ENCODE results near the gene CACUL1. TPM values are rescaled to one million over a fixed set of nuclear protein-coding genes. Genes with fewer than 3 reads are reported as not detected.

Gene CACUL1
- total RNA-seq, 1 donor from 2014 or later: 21.4 TPM

DNA sequence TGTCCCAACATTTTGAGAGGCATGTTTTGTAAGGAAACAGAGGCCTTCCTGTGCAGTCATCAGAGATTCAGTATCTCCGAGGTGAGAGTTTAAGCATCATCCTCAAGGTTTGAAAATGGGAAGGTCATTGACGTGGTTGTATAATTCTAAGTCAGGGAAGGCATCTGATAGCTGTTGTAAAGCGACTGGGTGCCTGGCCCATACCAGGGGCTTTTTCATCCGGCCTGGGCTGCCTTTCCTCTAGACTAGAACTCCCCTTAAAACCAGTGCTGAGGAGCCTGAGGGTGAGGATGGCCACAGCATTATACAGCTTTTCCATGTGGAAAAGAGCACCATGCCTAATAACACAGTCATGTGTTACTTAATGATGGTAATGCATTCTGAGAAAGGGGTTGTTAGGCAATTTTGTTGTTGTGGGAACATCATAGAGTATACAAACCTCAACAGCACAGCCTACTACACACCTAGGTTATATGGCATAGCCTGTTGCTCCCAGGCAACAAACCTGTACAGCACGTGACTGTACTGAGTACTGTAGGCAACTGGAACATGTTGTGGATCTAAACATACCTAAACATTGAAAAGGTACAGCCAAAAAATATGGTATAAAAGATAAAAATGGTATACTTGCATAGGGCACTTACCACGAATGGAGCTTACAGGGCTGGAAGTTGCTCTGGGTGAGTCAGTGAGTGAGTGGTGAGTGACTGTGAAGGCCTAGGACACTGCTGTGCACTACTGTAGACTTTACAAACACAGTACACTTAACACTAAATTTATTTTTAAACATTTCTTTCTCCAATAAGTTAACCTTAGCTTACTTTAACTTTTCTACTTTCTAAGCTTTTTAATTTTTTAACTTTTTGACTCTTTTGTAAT, 13.5 kb upstream of the CACUL1 start:
- DNase-seq (ENCODE audit: low read depth in 2 of 2): no peak

DNA sequence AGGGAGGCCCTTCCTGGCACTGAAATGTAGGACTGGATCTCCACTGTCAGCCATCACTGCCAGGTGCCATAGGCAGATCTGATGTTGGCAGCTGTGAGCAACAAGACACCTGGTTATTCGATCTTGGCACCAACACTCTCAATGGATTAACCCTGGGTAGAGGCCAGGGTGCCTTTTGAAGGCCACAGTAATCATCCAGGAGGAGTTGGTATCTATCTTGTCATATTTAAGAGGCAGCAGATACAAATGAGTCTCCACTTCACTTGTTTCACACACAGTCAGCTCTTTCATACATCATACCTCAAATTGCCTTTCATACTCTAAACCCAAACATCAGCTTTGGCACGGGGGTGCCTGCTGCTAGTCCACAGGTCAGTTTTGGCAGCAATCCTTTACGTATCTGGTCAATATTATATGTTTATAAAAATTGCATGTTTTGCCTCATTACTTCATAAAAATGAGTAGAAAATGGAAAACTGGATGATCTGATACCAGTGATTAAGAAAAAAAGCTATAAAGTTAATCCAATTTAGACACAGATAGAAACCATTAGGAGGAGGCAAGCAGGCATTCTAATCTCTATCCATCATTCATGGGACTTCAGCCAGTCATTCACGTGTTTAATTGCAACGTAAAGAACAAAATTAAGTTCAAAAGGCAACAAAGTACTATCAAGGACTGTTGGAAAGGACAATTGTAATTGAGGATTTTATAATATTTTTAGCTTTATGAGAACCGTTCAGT, 12.7 kb upstream of the CACUL1 start:
- no peak for DNase-seq (ENCODE audit: low read depth in 2 of 2)

GRCh38 chr10:118764195-118764594, 9.4 kb upstream of the CACUL1 start:
- DNase-seq (ENCODE audit: low read depth in 2 of 2): no peak

- no peak for DNase-seq (ENCODE audit: low read depth in 2 of 2)
Observed at GRCh38 chr10:118763202-118763988, 8.6 kb upstream of the CACUL1 start.

- DNase-seq (ENCODE audit: low read depth in 2 of 2): no peak
Observed at GRCh38 chr10:118760265-118760664, 5.5 kb upstream of the CACUL1 start.

DNA sequence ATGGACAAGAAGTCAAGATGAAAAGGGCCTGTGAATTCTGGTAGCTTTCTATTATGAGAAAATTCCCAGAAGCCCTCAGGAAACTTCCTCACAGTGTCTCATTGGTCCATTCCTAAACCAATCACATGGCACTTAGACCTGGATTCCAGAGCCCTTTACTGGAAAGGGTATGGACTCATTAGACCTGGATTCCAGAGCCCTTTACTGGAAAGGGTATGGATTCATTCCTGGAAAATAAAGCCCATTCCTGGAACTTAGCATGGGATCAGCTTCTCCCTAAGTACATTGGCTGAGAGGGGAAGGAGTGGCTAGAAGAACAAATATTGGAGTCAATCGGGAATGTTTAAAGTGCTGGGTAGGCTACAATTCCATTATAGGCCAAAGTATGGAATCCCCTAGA, 3.7 kb upstream of the CACUL1 start:
- DNase-seq (ENCODE audit: low read depth in 2 of 2): no peak

DNA sequence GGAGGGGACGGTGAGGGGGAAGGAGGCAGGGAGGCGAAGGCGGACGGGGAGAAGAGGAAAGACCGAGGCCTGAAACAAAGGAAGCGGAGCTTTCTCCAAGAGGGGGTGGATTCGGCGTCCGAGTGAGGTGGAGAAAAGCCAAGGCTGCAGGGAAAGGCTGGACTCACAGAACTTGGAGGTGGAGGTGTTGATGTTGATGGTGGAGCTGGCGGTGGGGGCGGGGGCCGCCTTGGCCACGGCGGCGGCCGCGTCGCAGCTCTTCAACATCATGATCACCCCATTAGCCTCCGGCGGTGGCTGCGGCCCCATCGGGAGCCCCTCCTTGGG, 578 bp downstream of the CACUL1 start:
- no peak for DNase-seq (ENCODE audit: low read depth in 2 of 2)

- peak; percentile 28 to 38 for DNase-seq (ENCODE audit: low read depth in 2 of 2)
Observed at GRCh38 chr10:118753331-118754228, 1.2 kb downstream of the CACUL1 start.

- no peak for DNase-seq (ENCODE audit: low read depth in 2 of 2)
Observed at GRCh38 chr10:118752409-118752808, 2.4 kb downstream of the CACUL1 start.

GRCh38 chr10:118751265-118751664, 3.5 kb downstream of the CACUL1 start:
- DNase-seq (ENCODE audit: low read depth in 2 of 2): no peak

DNA sequence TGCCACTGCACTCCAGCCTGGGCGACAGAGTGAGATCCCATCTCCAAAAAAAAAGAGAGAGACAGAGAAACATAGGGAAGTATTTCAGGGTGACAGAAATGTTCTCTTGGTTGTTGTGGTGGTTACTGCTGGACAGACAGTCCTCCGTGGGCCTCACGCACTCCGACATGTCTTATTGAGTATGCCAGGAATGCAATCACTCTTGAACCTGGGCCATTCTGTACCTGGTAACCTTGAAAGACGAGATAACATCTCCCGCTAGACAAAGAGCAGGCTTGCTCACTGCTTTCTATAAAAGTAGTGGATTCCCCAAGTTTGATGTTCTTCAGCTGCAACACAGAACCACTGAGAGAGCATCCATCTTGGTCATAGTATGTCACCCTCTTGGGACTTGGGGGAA, 6.7 kb downstream of the CACUL1 start:
- DNase-seq (ENCODE audit: low read depth in 2 of 2): no peak

GRCh38 chr10:118746246-118746645, 8.5 kb downstream of the CACUL1 start:
- DNase-seq (ENCODE audit: low read depth in 2 of 2): no peak

DNA sequence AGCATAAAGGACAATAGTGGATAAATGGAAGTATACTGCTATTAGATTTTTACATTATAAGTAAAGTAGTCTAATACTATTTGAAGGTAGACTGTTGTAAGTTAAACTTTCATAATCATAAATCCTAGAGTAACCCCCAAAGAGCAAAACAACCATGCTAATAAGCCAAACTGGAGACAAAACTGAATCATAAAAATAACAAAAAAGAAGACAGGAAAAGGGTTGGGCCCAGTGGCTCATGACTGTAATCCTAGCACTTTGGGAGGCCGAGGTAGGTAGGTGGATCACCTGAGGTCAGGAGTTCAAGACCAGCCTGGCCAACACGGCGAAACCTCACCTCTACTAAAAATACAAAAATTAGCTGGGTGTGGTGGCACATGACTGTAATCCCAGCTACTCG, 9.7 kb downstream of the CACUL1 start:
- no peak for DNase-seq (ENCODE audit: low read depth in 2 of 2)

- DNase-seq (ENCODE audit: low read depth in 2 of 2): peak in 1 of 2 donors; percentile 51
Observed at GRCh38 chr10:118744346-118744918, 10.3 kb downstream of the CACUL1 start.

GRCh38 chr10:118742782-118743181, 12.0 kb downstream of the CACUL1 start:
- no peak for DNase-seq (ENCODE audit: low read depth in 2 of 2)

GRCh38 chr10:118742032-118742431, 12.7 kb downstream of the CACUL1 start:
- no peak for DNase-seq (ENCODE audit: low read depth in 2 of 2)

DNA sequence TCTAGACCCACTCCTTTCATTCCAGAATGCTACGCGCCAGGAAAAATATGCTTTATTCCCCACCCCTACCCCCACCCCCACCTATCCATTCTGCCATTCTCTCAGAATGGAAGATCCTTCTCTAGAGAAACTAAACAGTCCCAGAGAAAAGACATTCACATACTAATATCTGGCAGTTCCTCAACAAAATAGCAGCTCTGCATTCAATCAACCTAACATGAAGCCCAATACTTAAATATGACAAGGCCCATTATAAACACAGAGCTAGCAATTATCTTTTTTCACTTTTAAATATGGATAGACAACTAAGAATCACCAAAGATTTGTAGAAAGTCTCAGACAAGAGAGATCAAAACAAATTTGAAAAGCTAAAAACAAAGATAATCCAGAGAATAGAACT, 16.4 kb downstream of the CACUL1 start:
- no peak for DNase-seq (ENCODE audit: low read depth in 2 of 2)

DNA sequence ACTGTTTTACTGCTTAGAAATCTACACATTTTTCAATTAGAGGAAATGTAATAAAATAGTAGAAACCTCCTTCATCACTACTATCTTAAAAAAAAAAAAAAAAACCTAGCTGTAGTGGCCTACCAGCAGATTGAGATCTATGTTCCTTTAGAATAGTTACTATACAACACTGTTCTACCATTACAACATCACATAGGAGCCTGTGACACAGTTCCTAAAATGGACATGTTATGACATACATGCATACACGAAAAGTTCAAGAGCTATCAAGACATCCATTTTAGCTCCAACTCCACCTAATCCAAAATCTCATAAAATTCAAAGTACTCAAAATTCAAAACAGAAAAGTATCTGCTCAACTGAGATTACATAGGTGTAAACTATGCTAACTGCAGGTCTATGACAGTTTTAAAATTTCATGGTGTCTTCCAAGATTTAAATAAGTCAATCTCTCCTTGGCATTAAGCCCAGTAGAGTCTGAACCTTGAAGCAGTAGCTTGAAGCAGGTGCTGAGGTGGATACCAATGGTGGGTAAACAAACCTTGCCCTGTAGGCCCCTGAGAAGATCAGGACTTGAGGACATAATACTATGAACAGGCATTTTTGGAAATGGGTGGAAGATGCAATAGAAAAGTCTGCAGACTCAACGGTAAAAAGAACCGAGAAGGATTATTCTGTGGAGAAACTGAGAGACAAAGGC, 17.0 kb downstream of the CACUL1 start:
- no peak for DNase-seq (ENCODE audit: low read depth in 2 of 2)

DNA sequence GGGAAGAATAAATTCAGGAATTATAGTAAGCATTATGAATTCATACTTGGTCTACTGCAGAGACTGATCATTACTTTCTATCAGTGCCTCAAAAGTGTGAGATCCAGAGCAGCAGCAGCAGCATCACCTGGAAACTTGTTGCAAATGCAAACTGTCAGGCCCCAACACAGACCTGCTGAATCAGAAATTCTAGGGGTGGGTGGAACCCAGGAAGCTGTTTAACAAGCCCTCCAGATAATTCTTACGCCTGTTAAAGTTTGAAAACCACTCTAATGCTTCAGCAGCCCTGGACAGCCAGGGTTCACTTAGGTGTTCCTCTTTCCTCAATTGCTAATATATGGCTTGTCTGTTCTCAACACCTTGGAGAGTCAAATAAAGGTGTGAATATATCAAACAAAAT, 19.5 kb downstream of the CACUL1 start:
- DNase-seq (ENCODE audit: low read depth in 2 of 2): no peak

DNA sequence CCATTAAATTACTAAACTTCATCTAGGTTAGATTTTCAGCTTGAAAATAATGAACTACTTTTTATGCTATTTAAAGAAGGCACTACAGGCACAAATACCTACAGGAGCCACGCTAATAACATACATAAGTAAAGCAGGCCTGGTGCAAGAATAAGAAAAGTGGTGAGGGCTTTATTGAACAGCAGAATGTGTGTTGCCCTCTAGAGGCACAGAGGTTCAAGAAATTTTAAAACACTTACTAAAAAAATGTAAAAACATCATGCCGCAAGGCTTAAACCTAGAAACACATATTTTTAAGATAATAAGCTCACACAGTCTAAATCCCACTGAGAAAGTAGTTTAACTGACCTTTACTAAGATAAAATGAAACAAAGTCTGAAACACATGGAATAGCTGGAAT, 20.3 kb downstream of the CACUL1 start:
- DNase-seq (ENCODE audit: low read depth in 2 of 2): no peak
